Brain microvascular endothelial cell (primary cell): ENCODE measurements around the gene PSTPIP1.

ENCODE experiments used
- DNase-seq: peaks from one replicate; pipeline ENCODE4 v3.0.0-alpha.2; 2020
- H3K27ac ChIP-seq: fragments of 250-450 bp; sonication (Bioruptor Pico); 2 replicates; pipeline ENCODE4 v1.5.1; 2020; ENCODE audit warnings: mild to moderate bottlenecking, moderate library complexity
- H3K27me3 ChIP-seq: fragments of 250-450 bp; sonication (Bioruptor Pico); replicated peaks from 2 replicates; pipeline ENCODE4 v1.5.1; 2020; ENCODE audit warnings: mild to moderate bottlenecking
- H3K36me3 ChIP-seq: fragments of 250-450 bp; sonication (Bioruptor Pico); replicated peaks from 2 replicates; pipeline ENCODE4 v1.5.1; 2020; ENCODE audit warnings: mild to moderate bottlenecking
- H3K4me3 ChIP-seq: 2 replicates; pipeline ENCODE4 v1.5.1; 2011; ENCODE audit warnings: low read depth, mild to moderate bottlenecking, control low read depth, low read length, moderate library complexity
- CTCF ChIP-seq: IDR thresholded peaks from 2 replicates; pipeline ENCODE4 v1.5.1; 2011; ENCODE audit warnings: low read depth, mild to moderate bottlenecking, moderate library complexity, low read length, control low read depth, inconsistent platforms; ENCODE audit errors: missing control alignments
- in situ Hi-C: cut with HindIII; loops from 2 replicates; pipeline ENCODE4 v1.10.0; 2017; ENCODE audit warnings: low sequenced_read_pairs, low pct_ligation_motif_present

Gene PSTPIP1

GRCh38 chr15:76987896-76988860 lies 6.7 kb upstream of the PSTPIP1 start:
- in situ Hi-C loops: no loop called here
- no peak for DNase-seq
- no peak for TF ChIP-seq CTCF

GRCh38 chr15:76988867-76989780 lies 5.8 kb upstream of the PSTPIP1 start:
- in situ Hi-C loops: no loop called here
- Histone ChIP-seq H3K27me3 (no peaks in the 10 kb centered on the region), H3K27ac (no peak overlapping the region), H3K4me3 (no peak overlapping the region), H3K36me3 (no peaks in the 10 kb centered on the region)
- TF ChIP-seq CTCF: no peak
- no peak for DNase-seq

More at GRCh38 chr15:76987896-76988860, 6.7 kb upstream of the PSTPIP1 start:
- Histone ChIP-seq H3K27me3 (no peaks in the 10 kb centered on the region), H3K27ac (no peak overlapping the region), H3K36me3 (no peaks in the 10 kb centered on the region), H3K4me3 (no peak overlapping the region)

GRCh38 chr15:76991048-76991447 lies 3.9 kb upstream of the PSTPIP1 start:
- no peak overlapping the region for H3K4me3 ChIP-seq
- H3K27ac ChIP-seq: no peak overlapping the region
- DNase-seq: no peak
- H3K36me3 ChIP-seq: no peaks in the 10 kb centered on the region
- no peaks in the 10 kb centered on the region for H3K27me3 ChIP-seq
- no peak for TF ChIP-seq CTCF
- in situ Hi-C loops: no loop called here

- in situ Hi-C loops: no loop called here
- no peak overlapping the region for H3K27ac ChIP-seq
- TF ChIP-seq CTCF: no peak
- no peak overlapping the region for H3K4me3 ChIP-seq
- DNase-seq: no peak
- H3K27me3 ChIP-seq: no peaks in the 10 kb centered on the region
- H3K36me3 ChIP-seq: no peaks in the 10 kb centered on the region
Measured at GRCh38 chr15:76991741-76992645, 2.9 kb upstream of the PSTPIP1 start.

GRCh38 chr15:76993114-76993725 lies 1.7 kb upstream of the PSTPIP1 start:
- H3K36me3 ChIP-seq: no peaks in the 10 kb centered on the region
- no peak for DNase-seq
- no peaks in the 10 kb centered on the region for H3K27me3 ChIP-seq
- in situ Hi-C loops: no loop called here
- H3K27ac ChIP-seq: no peak overlapping the region
- TF ChIP-seq CTCF: no peak
- no peak overlapping the region for H3K4me3 ChIP-seq
